GM23338 (cell line): ENCODE results near the gene GAN. TPM values are rescaled to one million over a fixed set of nuclear protein-coding genes. Genes with fewer than 3 reads are reported as not detected.
A peak's percentile ranks its signal among the peaks of the same experiment; 100 is the strongest.

Source experiments
- ATAC-seq: fragments of 200-7000 bp; cut with Tn5 transposase; 3 replicates; pipeline ENCODE4 v1.9.1; 2020
- DNase-seq: peaks from one replicate; pipeline ENCODE4 v3.0.0-alpha.2; 2015; ENCODE audit warnings: low spot score
- H2AFZ ChIP-seq: fragments of 200-600 bp; sonication (generic); 2 replicates; pipeline ENCODE4 v1.8.0; 2016; ENCODE audit warnings: antibody characterized with exemption, mild to moderate bottlenecking, moderate library complexity
- H3F3A ChIP-seq: fragments of 200-600 bp; sonication (generic); replicated peaks from 2 replicates; pipeline ENCODE4 v1.8.0; 2017; ENCODE audit warnings: antibody characterized with exemption, mixed run types, low read depth
- H3K27ac ChIP-seq: fragments of 200-600 bp; sonication (generic); 2 replicates; pipeline ENCODE4 v1.6.1; 2016; ENCODE audit warnings: low read depth
- H3K27me3 ChIP-seq: fragments of 200-600 bp; sonication (generic); 2 replicates; pipeline ENCODE4 v1.8.0; 2016; ENCODE audit warnings: mild to moderate bottlenecking, mixed run types, moderate library complexity; ENCODE audit not compliant: insufficient read depth
- H3K36me3 ChIP-seq: fragments of 200-600 bp; sonication (generic); 2 replicates; pipeline ENCODE4 v1.8.0; 2016; ENCODE audit warnings: mild to moderate bottlenecking; ENCODE audit not compliant: insufficient read depth
- H3K4me1 ChIP-seq: fragments of 200-600 bp; sonication (generic); 2 replicates; pipeline ENCODE4 v1.8.0; 2016; ENCODE audit warnings: mild to moderate bottlenecking, moderate library complexity; ENCODE audit not compliant: insufficient read depth
- H3K4me2 ChIP-seq: fragments of 200-600 bp; sonication (generic); 2 replicates; pipeline ENCODE4 v1.7.1; 2017; ENCODE audit warnings: mixed run types
- H3K4me3 ChIP-seq: fragments of 200-600 bp; sonication (generic); 2 replicates; pipeline ENCODE4 v1.6.1; 2016; ENCODE audit warnings: mixed run types
- H3K79me2 ChIP-seq: fragments of 200-600 bp; sonication (generic); replicated peaks from 2 replicates; pipeline ENCODE4 v1.8.0; 2017; ENCODE audit warnings: mild to moderate bottlenecking; ENCODE audit not compliant: insufficient read depth
- H3K9me2 ChIP-seq: fragments of 200-600 bp; sonication (generic); 2 replicates; pipeline ENCODE4 v1.8.0; 2017; ENCODE audit not compliant: insufficient read depth
- H4K20me1 ChIP-seq: fragments of 200-600 bp; sonication (generic); replicated peaks from 2 replicates; pipeline ENCODE4 v1.8.0; 2017; ENCODE audit warnings: mild to moderate bottlenecking; ENCODE audit not compliant: insufficient read depth
- H3K27ac Mint-ChIP-seq: 2 replicates; pipeline ENCODE4 v1.8.0; 2020; ENCODE audit warnings: inconsistent platforms, mild to moderate bottlenecking, moderate library complexity, mixed read lengths
- H3K27me3 Mint-ChIP-seq: 3 replicates; pipeline ENCODE4 v1.8.0; 2022; ENCODE audit warnings: low read depth, mild to moderate bottlenecking, moderate library complexity, mixed read lengths, inconsistent platforms; ENCODE audit not compliant: insufficient read depth, poor library complexity
- H3K36me3 Mint-ChIP-seq: 3 replicates; pipeline ENCODE4 v1.8.0; 2021; ENCODE audit warnings: low read depth, mild to moderate bottlenecking, inconsistent platforms, moderate library complexity, mixed read lengths
- H3K4me1 Mint-ChIP-seq: 3 replicates; pipeline ENCODE4 v1.8.0; 2020; ENCODE audit warnings: mild to moderate bottlenecking, inconsistent platforms, mixed read lengths
- H3K4me3 Mint-ChIP-seq: 3 replicates; pipeline ENCODE4 v1.8.0; 2021; ENCODE audit warnings: moderate library complexity, mild to moderate bottlenecking, inconsistent platforms, mixed read lengths
- H3K9me3 Mint-ChIP-seq: 3 replicates; pipeline ENCODE4 v1.8.0; 2020; ENCODE audit warnings: moderate library complexity, mild to moderate bottlenecking, inconsistent platforms, mixed read lengths
- CREB1 ChIP-seq: fragments of 250-450 bp; sonication (Bioruptor Pico); IDR thresholded peaks from 2 replicates; pipeline ENCODE4 v1.5.0; 2020; ENCODE audit warnings: low read depth, mild to moderate bottlenecking, moderate library complexity
- EZH2 ChIP-seq: fragments of 200-600 bp; sonication (generic); IDR thresholded peaks from one replicate; pipeline ENCODE4 v1.8.0; 2017; ENCODE audit warnings: antibody characterized with exemption, mild to moderate bottlenecking, low read depth; ENCODE audit not compliant: unreplicated experiment
- JUNB ChIP-seq: IDR thresholded peaks from one replicate; pipeline ENCODE4 v1.6.1; 2016; ENCODE audit warnings: antibody characterized with exemption; ENCODE audit not compliant: unreplicated experiment
- NANOG ChIP-seq: IDR thresholded peaks from 2 replicates; pipeline ENCODE4 v1.6.1; 2016; ENCODE audit warnings: antibody characterized with exemption, borderline replicate concordance
- POLR2AphosphoS5 ChIP-seq: IDR thresholded peaks from 2 replicates; pipeline ENCODE4 v1.6.1; 2016; ENCODE audit warnings: antibody characterized with exemption, low read depth
- ZNF114 ChIP-seq: fragments of 250-450 bp; sonication (Bioruptor Pico); IDR thresholded peaks from 2 replicates; pipeline ENCODE4 v1.5.0; 2020; ENCODE audit warnings: mild to moderate bottlenecking, moderate library complexity
- ZNF331 ChIP-seq: fragments of 250-450 bp; sonication (Bioruptor Pico); IDR thresholded peaks from 2 replicates; pipeline ENCODE4 v1.5.0; 2020; ENCODE audit warnings: low read depth, mild to moderate bottlenecking, moderate library complexity
- polyA plus RNA-seq: library from polyadenylated mRNA; unstranded; fragments of >200 nt; fragmentation: Nextera tagmentation; extraction: Ambion mirVana; gene quantifications from 2 replicates; pipeline ENCODE4 v1.2.1, GENCODE V29; 2016
- total RNA-seq: library from RNA; depleted of rRNA; stranded (reverse); fragments of >200 nt; shearing (Covaris generic); gene quantifications from 2 replicates; pipeline ENCODE4 v1.2.3, GENCODE V29; 2014
- TF ChIP-seq, protein P1 (sequence below): IDR thresholded peaks from 2 replicates; pipeline ENCODE4 v1.6.1; 2016; ENCODE audit warnings: antibody characterized with exemption
- TF ChIP-seq, protein P2 (sequence below): IDR thresholded peaks from one replicate; pipeline ENCODE4 v1.6.1; 2018; ENCODE audit warnings: antibody characterized with exemption; ENCODE audit not compliant: unreplicated experiment

The GAN gene
- total and polyA plus RNA-seq, 2 experiments from 2014 or later, result 8.1 to 28.5 TPM

DNA sequence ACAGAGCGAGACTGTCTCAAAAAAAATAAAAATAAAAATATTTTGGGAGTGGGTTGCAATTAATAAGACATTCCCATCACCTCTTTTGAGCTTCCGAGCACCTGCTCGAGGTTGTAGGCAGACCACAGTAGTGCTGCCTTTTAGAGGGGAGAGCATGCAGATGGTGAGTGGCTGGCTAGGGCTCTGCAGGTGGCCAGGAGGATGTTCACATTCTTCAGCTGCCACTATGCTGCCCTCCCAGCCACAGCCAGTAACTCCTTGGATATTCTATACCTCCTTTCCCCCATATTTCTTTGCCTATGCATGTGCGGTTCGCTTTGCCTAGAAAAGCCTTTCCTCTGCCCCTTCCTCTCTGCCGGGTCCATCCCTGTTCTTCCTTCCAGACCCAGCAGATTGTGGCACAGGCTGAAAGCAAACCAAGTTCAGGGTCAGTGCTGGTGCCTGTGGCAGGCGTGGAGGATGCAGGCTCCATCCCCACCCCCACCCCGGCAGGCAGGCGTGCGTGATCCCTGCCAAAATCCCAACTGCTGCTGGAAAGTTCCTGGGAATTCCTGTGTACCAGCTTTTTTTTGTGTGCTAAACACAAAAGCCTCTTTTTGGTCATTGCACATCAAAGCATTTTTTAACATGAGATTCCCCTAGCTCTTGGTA lies 96.0 kb downstream of the GAN start:
- peaks cover 9% of the 10 kb centered on the region for H3K27me3 Mint-ChIP-seq
- Histone ChIP-seq H2AFZ (peak overlapping the region; percentile 90; the same call in 1 of the 2 replicates), H3K36me3 (no peaks in the 10 kb centered on the region), H3K27ac (no peak overlapping the region), H3K79me2 (no peaks in the 10 kb centered on the region), H3K4me3 (0 out of 2 replicates have a peak overlapping the region, but pooled peaks have one; percentile 26), H3K27me3 (no peaks in the 10 kb centered on the region), H3K4me1 (peaks cover 26% of the 10 kb centered on the region), H3F3A (no peaks in the 10 kb centered on the region), H4K20me1 (no peaks in the 10 kb centered on the region), H3K4me2 (peak overlapping the region; percentile 77), H3K9me2 (no peaks in the 10 kb centered on the region)
- H3K4me1 Mint-ChIP-seq, result peaks cover 23% of the 10 kb centered on the region
- ATAC-seq, result peak; percentile 75
- TF ChIP-seq NANOG, result no peak
- TF ChIP-seq EZH2, result no peak
- peak; percentile 57 for DNase-seq
- no peaks in the 10 kb centered on the region for H3K36me3 Mint-ChIP-seq
- no peak overlapping the region for H3K27ac Mint-ChIP-seq
- no peaks in the 10 kb centered on the region for H3K9me3 Mint-ChIP-seq
- peak overlapping the region; percentile 29; the same call in 1 of the 3 replicates for H3K4me3 Mint-ChIP-seq

DNA sequence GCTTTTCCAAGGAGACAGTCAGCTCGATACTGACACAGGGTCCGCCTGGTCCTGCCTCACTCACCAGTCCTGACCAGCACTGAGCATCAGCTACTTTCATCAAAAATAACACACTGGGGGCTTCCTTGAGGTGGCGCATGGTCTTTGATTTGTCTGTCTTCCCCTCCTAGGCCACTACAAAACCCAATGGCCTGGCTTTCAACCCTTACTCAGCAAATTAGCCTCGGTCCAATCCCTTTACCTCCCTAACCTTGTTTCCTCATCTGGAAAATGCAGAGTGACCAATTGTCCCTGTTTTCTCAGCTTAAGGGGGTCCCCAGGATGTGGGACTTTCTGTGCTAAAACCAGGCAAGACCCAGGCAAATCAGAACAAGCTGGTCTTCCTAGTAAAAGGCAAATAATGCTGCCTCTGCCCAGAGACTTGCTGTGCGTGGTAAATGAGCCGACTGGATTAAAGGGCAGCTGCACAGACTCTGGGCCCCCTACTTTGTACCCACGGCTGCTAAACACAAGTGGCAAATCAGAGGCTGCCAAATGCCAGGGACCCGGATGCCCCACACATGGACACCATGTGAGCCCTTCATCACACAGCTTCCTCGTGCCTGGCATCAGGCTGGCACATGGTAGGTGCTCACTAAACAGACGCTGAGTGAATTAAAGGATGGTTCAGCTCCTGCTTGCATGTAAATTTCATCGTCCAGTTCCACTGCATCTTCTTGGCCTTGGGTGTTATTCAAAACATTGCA lies 98.7 kb downstream of the GAN start:
- Histone ChIP-seq H4K20me1 (no peaks in the 10 kb centered on the region), H2AFZ (no peak overlapping the region), H3K36me3 (no peaks in the 10 kb centered on the region), H3K4me2 (no peak overlapping the region), H3K27me3 (no peaks in the 10 kb centered on the region), H3K79me2 (no peaks in the 10 kb centered on the region), H3K4me1 (peaks cover 30% of the 10 kb centered on the region), H3F3A (no peaks in the 10 kb centered on the region), H3K9me2 (no peaks in the 10 kb centered on the region), H3K27ac (no peak overlapping the region), H3K4me3 (no peak overlapping the region)
- no peak overlapping the region for H3K4me3 Mint-ChIP-seq
- no peaks in the 10 kb centered on the region for H3K9me3 Mint-ChIP-seq
- no peak for DNase-seq
- TF ChIP-seq CREB1 (no peak), ZNF114 (CRISPR knock-in tag) (no peak), ZNF331 (CRISPR knock-in tag) (no peak), JUNB (no peak)
- TF ChIP-seq, protein P1, sequence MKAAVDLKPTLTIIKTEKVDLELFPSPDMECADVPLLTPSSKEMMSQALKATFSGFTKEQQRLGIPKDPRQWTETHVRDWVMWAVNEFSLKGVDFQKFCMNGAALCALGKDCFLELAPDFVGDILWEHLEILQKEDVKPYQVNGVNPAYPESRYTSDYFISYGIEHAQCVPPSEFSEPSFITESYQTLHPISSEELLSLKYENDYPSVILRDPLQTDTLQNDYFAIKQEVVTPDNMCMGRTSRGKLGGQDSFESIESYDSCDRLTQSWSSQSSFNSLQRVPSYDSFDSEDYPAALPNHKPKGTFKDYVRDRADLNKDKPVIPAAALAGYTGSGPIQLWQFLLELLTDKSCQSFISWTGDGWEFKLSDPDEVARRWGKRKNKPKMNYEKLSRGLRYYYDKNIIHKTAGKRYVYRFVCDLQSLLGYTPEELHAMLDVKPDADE, result no peak
- H3K36me3 Mint-ChIP-seq, result no peaks in the 10 kb centered on the region
- no peak for ATAC-seq
- H3K27ac Mint-ChIP-seq, result no peak overlapping the region
- H3K4me1 Mint-ChIP-seq, result peaks cover 29% of the 10 kb centered on the region
- peaks cover 10% of the 10 kb centered on the region for H3K27me3 Mint-ChIP-seq

DNA sequence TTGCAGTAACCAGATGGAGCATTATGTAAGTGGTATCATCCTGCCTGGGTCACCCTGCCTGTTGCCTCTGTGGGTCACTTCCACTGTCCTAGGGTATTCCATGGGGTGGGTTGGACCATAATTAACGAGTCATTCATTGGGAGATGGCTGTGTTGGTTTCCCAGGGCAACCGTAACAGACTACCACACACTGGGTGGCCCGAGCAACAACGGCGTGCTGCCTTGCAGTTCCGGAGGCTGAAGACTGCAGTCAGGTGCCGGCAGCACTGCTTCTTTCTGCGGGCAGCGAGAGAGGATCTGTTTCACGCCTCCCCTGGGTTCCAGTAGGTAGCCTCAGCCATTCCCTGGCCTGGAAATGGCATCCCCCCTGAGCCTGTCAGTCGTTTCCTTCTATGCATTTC lies 101.0 kb downstream of the GAN start:
- no peak overlapping the region for H3K4me2 ChIP-seq
- H2AFZ ChIP-seq, result no peak overlapping the region
- H3K4me3 ChIP-seq, result no peak overlapping the region
- no peak for TF ChIP-seq JUNB
- TF ChIP-seq POLR2AphosphoS5, result no peak
- TF ChIP-seq, protein P2, sequence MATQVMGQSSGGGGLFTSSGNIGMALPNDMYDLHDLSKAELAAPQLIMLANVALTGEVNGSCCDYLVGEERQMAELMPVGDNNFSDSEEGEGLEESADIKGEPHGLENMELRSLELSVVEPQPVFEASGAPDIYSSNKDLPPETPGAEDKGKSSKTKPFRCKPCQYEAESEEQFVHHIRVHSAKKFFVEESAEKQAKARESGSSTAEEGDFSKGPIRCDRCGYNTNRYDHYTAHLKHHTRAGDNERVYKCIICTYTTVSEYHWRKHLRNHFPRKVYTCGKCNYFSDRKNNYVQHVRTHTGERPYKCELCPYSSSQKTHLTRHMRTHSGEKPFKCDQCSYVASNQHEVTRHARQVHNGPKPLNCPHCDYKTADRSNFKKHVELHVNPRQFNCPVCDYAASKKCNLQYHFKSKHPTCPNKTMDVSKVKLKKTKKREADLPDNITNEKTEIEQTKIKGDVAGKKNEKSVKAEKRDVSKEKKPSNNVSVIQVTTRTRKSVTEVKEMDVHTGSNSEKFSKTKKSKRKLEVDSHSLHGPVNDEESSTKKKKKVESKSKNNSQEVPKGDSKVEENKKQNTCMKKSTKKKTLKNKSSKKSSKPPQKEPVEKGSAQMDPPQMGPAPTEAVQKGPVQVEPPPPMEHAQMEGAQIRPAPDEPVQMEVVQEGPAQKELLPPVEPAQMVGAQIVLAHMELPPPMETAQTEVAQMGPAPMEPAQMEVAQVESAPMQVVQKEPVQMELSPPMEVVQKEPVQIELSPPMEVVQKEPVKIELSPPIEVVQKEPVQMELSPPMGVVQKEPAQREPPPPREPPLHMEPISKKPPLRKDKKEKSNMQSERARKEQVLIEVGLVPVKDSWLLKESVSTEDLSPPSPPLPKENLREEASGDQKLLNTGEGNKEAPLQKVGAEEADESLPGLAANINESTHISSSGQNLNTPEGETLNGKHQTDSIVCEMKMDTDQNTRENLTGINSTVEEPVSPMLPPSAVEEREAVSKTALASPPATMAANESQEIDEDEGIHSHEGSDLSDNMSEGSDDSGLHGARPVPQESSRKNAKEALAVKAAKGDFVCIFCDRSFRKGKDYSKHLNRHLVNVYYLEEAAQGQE, result no peak

More for the DNA sequence above, 101.0 kb downstream of the GAN start:
- peak overlapping the region; percentile 34; the same call in 1 of the 2 replicates for H3K27ac ChIP-seq
- no peaks in the 10 kb centered on the region for H3K9me2 ChIP-seq
- H3K27me3 Mint-ChIP-seq, result peaks cover 7% of the 10 kb centered on the region
- no peaks in the 10 kb centered on the region for H3K36me3 Mint-ChIP-seq
- no peak overlapping the region for H3K27ac Mint-ChIP-seq
- no peaks in the 10 kb centered on the region for H3K9me3 Mint-ChIP-seq
- ATAC-seq (peak; percentile 85), DNase-seq (peak; percentile 67)
- no peaks in the 10 kb centered on the region for H3K79me2 ChIP-seq
- no peaks in the 10 kb centered on the region for H4K20me1 ChIP-seq
- peaks cover 26% of the 10 kb centered on the region for H3K4me1 ChIP-seq
- no peaks in the 10 kb centered on the region for H3K36me3 ChIP-seq
- H3K4me1 Mint-ChIP-seq, result peaks cover 26% of the 10 kb centered on the region
- H3K4me3 Mint-ChIP-seq, result no peak overlapping the region; the same call in 2 of the 3 replicates
- no peaks in the 10 kb centered on the region for H3K27me3 ChIP-seq
- H3F3A ChIP-seq, result no peaks in the 10 kb centered on the region
